ENCODE data around the gene SEMA3B. TPM values are rescaled to one million over a fixed set of nuclear protein-coding genes. Genes with fewer than 3 reads are reported as not detected.

The SEMA3B gene
- total and polyA plus RNA-seq, 12 donors, result 14.9 to 46.7 (median 21.9) TPM

DNA sequence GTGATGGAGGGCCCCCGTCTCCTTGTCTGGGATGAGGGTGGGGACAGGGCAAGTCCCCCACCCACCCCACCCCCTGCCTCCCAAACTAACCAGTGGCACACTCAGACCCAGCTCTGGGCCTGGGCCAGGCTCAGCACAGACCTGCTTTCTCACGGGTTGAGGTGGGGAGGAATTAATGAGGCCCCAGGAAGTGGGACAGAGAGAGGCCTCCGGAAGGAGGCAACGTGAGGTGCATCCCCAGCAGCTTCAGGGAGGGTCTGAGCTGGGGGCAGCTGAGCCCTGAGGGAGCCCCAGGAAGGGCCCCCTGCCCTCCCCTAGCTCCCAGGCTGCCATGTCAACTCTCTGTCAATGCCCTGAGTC lies 47.9 kb upstream of the SEMA3B start:
- WGBS, 2 donors, result 81 to 82% methylated on average over 4 of the region's 4 CpGs
- DNase-seq (no peak), ATAC-seq (no peak)
- Histone ChIP-seq H3K36me3 (peaks cover 0 to 6% (median 0%) of the 10 kb centered on the region in 9 donors), H3K4me1 (peaks cover 0 to 14% (median 3%) of the 10 kb centered on the region in 9 donors), H3K27me3 (no peaks in the 10 kb centered on the region), H3K27ac (no peak overlapping the region), H3K9me3 (no peaks in the 10 kb centered on the region), H3K4me3 (no peak overlapping the region)
- intact Hi-C loops (cut with DNase I), result no loop called here
- TF ChIP-seq, protein P1, sequence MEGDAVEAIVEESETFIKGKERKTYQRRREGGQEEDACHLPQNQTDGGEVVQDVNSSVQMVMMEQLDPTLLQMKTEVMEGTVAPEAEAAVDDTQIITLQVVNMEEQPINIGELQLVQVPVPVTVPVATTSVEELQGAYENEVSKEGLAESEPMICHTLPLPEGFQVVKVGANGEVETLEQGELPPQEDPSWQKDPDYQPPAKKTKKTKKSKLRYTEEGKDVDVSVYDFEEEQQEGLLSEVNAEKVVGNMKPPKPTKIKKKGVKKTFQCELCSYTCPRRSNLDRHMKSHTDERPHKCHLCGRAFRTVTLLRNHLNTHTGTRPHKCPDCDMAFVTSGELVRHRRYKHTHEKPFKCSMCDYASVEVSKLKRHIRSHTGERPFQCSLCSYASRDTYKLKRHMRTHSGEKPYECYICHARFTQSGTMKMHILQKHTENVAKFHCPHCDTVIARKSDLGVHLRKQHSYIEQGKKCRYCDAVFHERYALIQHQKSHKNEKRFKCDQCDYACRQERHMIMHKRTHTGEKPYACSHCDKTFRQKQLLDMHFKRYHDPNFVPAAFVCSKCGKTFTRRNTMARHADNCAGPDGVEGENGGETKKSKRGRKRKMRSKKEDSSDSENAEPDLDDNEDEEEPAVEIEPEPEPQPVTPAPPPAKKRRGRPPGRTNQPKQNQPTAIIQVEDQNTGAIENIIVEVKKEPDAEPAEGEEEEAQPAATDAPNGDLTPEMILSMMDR (IDR thresholded peaks at IDR 0.05), result no peak

DNA sequence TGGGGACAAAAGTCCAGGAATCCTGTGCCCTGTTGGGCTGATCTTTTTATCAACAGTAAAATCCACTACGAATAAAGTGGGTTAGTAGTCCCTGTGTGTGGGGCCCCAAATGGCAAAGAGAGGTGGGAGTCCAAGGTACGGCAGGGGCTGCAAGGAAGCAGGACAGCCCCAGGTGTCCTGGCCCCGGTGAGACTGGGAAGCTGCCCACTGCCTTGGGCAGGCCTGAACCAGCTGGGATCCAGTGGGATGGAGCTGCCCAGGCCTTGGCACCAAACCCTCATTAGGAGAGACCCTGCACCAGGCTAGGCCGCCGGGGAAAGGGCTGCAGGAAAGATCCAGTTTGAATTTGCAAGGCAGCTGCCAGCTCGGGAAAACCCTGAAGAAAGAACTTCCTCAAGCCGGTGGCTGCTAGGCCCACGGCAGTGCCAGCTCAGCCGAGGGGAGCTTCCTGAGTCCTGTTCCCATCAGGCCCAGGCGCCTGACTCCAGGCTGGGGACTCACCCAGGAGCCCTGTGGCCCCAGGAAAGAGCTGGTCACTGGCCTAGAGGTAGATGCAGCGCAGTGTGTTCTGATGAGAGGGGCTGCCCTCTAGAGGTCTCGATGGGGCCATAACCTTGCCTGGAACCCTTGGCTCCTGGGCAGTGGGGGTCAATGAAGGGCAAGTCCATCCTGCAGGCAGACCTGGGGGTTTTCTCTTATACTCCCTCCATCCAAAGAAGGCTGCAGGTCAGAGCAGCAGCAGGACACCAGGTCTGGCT lies 47.4 kb upstream of the SEMA3B start:
- Histone ChIP-seq H3K36me3 (peaks cover 0 to 6% (median 0%) of the 10 kb centered on the region in 9 donors), H3K27ac (no peak overlapping the region), H3K9me3 (no peaks in the 10 kb centered on the region), H3K4me1 (peaks cover 0 to 19% (median 9%) of the 10 kb centered on the region in 9 donors), H3K27me3 (no peaks in the 10 kb centered on the region), H3K4me3 (no peak overlapping the region)
- TF ChIP-seq, protein P1 (IDR thresholded peaks at IDR 0.05), result no peak
- no peak for ATAC-seq
- no peak for DNase-seq
- intact Hi-C loops (cut with DNase I), result no loop called here
- 76 to 77% methylated on average over 12 of the region's 12 CpGs for WGBS, 2 donors

DNA sequence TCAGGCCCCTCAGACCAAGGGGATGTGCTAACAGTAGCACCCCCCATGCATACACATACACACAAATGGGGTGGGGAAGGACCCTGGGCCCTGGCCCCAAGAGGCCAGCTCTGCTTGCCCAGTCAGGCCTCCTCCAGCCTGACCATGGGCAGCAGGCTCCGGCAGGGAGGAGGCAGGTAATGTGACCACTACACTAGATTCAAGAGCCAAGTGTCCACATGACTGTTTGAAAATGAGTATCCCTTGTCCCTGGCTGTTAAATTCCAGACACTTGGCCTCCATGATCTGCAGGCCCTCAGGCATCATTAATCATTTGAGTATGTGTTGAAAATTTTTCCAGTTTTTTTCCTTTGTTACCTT lies 46.8 kb upstream of the SEMA3B start:
- no peak for DNase-seq
- H3K27ac ChIP-seq, result no peak overlapping the region
- intact Hi-C loops (cut with DNase I), result no loop called here
- H3K27me3 ChIP-seq, result no peaks in the 10 kb centered on the region
- H3K4me3 ChIP-seq, result no peak overlapping the region
- peaks cover 0 to 6% (median 0%) of the 10 kb centered on the region in 9 donors for H3K36me3 ChIP-seq
- 61 to 76% methylated on average over 1 of the region's 1 CpG for WGBS, 2 donors
- ATAC-seq, result no peak
- TF ChIP-seq, protein P1 (IDR thresholded peaks at IDR 0.05), result no peak
- peaks cover 4 to 25% (median 14%) of the 10 kb centered on the region in 9 donors for H3K4me1 ChIP-seq
- no peaks in the 10 kb centered on the region for H3K9me3 ChIP-seq

DNA sequence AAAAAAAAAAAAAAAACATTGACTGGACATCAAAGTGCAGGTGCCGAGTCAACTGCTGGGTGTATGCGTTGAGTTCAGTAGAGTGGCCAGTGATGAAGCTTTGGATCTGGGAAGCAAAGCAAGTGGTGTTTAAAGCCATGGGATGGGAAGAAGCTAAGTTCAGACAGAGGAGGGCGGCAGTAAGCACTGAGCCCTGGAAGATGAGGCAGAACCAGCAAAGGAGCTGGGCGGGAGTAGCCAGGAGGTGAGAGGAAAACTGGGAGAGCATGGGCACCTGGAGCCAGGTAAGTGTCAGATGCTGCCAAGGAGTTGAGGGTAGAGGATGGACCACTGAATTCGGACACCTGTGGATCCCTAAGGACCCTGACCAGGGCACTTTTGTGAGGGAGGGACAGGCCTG lies 44.3 kb upstream of the SEMA3B start:
- Histone ChIP-seq H3K4me1 (peaks cover 8 to 36% (median 28%) of the 10 kb centered on the region in 9 donors), H3K4me3 (no peak overlapping the region), H3K27me3 (no peaks in the 10 kb centered on the region), H3K36me3 (no peaks in the 10 kb centered on the region), H3K9me3 (no peaks in the 10 kb centered on the region), H3K27ac (no peak overlapping the region)
- intact Hi-C loops (cut with DNase I), result loop anchor here in 5 of 10 donors (1.0 to 5.0 kb wide), 5 partner anchors 29 to 104 kb away; partner anchors contain the start of gene GNAT1 (in 1 of the 5)
- TF ChIP-seq, protein P1 (IDR thresholded peaks at IDR 0.05), result no peak
- 54 to 68% methylated on average over 5 of the region's 5 CpGs for WGBS, 2 donors
- DNase-seq, result no peak
- ATAC-seq, result no peak

Measured in heart right ventricle (tissue), 16 donors.